HTR-8/SVneo (cell line): ENCODE results near the gene WDR27.
"Not testable (repeated sequence)": the region's sequence is repeated elsewhere in the genome, so short reads cannot be mapped to it uniquely, and the experiment has no call there.

Experiments
- DNase-seq: peaks from one replicate; pipeline ENCODE4 v3.0.0; 2011; ENCODE audit warnings: low spot score, mixed read lengths; ENCODE audit not compliant: insufficient read length
- FAIRE-seq: peaks from 2 replicates; lab custom pipeline; 2011; peaks lifted over from hg19 to GRCh38; lab: Jason Lieb, UNC

Gene WDR27

DNA sequence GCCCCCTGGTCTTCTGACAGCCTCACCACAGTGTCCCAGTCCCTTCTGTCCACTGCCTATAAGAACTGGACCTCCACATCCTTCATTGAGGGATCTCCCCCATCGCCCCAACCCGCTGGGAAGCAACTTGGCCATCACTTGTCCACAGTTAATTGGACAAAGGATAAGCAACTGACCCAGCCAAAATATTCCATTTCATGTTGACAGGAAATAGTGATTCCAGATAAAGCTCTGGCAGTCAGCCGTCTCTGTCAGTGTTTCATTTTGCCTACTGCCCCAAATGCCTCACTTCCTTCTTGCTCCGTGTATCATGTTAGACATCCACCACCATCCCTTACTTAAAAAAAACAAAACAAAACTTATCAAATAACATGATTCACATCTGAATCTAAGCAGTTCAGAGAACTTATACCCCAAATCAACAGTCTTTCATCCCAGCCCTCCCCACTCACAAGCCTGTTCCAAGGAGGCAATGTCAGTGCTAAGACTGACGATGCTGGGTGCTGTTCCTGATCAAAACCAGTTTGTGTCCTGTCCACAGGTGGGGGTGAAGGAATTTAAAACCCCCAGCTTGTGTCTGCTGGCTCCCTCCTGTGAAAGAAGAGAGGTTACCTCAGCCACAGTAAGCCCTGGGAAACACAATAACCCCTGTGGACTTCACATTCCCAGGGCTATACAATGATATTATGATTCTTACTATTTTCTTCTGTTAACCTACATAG lies 162.5 kb downstream of the WDR27 start:
- FAIRE-seq (no peak), DNase-seq (no peak)

DNA sequence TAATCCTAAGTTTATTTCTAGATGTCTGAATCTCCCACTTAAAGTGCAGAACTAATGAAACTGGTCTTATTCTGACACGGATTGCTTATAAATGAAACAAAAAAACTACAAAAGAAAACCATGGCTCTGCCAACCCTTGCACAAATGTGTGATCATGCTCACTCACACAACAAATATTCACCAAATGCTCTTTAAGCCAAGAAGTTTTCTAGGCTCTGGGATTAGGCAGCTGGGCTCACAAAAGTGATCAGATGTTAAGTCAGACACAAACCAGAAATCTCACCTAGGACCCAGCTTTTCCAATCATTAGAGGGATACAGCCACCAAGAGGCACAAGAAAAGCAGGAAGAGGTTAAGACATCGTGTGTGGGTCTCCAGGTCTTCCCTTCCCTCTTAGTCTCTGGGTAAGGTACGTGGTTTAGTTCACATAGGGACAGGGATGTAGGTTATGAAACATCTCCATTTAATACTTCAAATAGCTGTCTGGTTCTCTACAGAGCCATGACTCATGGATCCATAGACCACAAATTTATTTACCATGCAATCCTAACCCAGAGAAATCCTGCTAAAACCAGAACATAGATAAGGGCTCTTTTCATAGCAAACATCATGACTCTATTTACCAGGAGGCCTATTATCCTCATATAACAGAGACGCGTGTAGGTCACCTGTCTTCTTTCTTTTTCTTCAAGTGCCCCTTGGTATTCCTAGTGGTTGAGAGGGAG lies 165.2 kb downstream of the WDR27 start:
- DNase-seq = no peak
- no peak for FAIRE-seq

DNA sequence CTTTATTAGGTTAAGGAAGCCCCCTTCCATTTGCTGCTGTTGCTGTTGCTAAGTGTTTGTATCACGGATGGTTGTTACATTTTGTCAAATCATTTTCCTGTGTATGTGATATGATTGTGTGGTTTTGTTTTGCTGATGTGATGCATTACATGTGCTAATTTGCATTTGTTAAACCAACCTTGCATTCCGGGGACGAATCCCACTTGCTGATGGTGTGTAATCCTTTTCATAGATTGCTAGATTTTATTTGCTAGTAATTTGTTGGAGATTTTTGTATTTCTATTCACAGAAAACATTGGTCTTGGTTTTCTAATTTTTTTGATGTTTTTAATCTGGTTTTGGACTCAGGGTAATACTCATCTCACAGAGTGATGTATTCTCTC lies 167.8 kb downstream of the WDR27 start:
- no peak for DNase-seq
- FAIRE-seq = no peak

DNA sequence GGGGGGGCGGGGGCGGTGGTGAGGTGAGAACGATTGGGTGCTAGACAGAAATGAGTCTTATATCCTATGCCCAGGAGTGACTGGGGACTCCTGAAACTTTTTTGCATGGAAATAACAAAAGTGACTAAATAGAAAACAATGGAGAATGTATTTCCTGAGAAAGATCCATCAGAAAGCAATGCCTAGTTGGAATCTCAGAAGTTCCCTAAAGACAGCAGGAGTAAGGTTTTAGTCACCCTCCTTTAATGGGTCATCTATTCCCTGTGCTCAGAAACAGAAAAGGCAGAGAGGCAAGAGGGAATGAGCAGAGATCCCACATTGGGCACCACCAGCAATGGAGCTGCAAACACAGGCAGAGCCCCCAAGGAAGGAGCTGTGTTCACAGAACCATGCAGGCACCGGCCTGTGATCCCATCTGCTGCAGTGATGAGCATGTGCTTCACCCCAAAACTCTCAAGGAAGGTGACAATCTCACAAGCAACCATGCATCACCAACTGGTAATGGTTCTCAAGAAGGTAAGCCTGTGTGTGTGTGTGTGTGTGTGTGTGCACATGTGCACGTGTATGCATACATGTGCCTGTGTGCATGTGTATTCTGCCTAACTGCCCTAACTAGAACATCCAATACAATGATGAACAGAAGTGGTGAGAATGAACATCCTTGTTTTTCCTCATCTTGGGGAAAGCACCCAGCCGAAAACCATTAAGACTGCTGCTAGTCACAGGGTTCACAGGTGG lies 168.4 kb downstream of the WDR27 start:
- DNase-seq (no peak), FAIRE-seq (peak; percentile 13)

DNA sequence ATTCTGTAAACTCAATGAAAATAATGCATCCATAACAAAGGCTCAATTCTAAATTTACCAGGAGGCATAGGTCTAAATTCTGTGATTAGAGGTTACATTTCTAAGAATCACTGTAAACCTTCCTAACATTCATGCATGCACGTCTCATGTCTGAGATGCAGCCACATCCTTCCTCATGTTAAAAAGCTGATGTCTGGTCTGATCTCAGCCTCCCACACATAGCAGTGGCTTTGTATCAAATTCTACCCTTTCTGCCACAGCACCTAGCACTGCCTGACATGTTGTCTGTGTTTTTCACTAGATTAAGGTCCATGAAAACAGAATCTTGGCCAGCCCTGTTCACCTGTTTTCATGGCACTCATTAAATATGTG lies 171.1 kb downstream of the WDR27 start:
- DNase-seq = no peak
- no peak for FAIRE-seq

DNA sequence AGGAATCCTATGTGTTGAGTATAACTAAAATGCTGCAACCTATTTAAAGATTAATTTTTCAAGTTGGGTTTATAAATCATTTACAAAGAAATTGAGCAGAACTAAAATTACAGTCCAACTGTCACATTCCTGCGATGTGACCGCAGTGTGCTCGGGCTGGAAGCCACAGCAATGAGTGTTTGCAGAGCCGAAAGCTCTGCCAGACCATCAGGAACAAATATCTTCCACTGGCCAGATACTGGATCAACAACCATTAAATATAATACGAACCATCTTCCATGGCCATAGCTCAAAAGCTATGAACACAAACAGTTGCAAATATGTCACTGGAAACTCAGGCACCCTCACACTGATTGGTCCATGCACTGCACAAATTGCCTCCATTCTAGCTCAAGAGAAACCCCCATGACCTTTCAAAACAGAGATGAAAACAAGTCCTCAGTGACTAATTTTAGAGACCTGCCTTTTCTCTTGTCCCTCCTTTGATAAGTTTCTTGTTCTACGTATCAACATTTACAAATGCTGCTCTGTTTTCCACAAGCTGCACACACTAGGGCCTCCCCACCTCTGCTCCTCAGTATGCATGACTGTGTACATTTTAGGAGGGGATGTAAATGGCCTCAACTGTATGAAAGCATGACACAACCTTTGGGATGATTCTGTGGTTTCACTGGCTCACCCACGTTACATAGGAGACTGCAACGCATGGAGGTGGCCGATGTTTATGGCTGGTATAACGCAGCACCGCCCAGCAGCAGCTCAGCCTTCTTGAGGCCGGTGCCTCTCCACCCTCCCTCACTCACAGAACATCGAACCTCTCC lies 171.7 kb downstream of the WDR27 start:
- FAIRE-seq (no peak), DNase-seq (no peak)

DNA sequence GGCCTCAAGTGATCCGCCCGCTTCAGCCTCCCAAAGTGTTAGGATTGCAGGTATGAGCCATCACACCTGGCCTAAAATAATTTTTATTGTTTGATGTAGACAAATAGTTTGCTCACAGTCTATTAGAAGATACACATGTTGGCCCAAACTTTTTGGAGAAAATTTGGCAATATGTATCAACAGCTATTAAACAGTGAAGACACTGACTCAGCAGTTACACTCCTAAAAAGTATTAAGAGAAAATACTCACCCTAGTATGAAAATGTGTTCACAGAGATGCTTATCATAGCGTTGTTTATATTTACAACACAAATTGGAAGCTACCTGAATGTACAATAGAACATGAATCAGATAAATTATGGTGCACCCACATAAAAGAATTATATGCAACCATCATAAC lies 173.1 kb downstream of the WDR27 start:
- DNase-seq (no peak), FAIRE-seq (no peak)

DNA sequence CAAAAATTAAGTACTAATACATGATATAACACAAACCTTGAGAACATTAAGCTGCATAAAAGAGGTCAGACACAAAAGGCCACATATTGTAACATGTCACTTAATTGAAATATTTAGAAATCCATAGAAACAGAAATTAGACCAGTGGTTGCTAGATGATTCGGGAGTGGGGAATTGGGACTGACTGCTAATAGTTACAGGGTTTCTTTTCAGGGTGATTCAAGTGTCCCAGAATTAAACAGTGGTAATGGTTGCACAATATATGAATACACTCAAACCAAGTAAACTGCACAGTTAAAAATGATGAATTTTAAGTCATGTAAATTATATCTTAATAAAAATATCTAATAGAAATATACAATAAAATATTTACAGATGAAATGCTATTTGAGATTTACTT lies 174.5 kb downstream of the WDR27 start:
- FAIRE-seq (no peak), DNase-seq (no peak)

DNA sequence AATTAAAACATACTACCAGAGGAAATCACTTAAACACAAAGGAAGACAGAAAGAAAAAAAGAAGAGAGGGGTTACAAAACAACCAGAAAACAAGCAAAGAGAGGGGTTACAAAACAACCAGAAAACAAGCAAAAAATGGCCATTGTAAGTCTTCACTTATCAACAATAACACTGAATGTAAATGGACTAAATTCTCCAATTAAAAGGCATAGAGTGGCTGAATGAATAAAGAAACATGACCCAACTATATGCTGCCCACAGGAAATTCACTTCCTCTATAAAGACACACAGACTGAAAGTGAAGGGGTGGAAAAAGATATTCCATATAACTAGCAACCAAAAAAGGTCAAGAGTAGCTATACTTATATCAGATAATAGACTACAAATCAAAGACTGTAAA lies 180.0 kb downstream of the WDR27 start:
- FAIRE-seq = no peak
- DNase-seq = no peak

DNA sequence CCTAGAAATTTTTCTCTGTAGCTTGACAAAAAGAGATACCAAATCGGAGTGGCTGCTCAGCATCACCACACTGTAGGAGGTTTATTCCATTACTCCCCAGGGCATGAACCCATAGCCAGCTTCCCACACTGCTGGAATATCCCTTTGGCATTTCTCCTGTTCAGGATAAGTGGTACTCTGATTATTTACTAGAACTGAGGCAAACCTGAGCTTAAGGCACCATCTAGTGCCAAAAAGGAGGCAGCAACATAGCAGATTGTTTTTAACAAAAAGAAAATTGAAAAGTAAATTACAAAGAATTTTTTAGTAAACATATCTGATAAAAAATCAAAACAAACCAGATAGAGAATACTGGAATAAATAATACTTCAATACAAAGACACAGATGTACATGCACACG lies 181.7 kb downstream of the WDR27 start:
- DNase-seq (no peak), FAIRE-seq (no peak)

DNA sequence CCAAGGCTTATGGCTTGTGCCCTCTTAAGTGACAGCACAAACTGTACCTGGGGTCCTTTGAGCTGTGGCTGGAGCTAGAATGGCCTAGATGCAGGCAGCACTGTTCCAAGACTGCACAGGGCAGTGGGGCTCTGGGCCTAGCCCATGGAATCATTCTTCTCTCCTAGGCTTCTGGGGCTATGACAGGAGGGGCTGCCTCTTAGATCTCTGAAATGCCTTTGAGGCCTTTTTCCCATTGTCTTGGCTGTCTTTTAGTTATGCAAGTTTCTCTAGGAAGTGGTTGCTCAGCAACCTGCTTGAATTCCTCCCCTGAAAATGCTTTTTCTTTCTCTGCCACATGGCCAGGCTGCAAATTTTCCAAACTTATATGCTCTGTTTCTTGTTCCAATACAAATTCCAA lies 183.4 kb downstream of the WDR27 start:
- DNase-seq = no peak
- no peak for FAIRE-seq

DNA sequence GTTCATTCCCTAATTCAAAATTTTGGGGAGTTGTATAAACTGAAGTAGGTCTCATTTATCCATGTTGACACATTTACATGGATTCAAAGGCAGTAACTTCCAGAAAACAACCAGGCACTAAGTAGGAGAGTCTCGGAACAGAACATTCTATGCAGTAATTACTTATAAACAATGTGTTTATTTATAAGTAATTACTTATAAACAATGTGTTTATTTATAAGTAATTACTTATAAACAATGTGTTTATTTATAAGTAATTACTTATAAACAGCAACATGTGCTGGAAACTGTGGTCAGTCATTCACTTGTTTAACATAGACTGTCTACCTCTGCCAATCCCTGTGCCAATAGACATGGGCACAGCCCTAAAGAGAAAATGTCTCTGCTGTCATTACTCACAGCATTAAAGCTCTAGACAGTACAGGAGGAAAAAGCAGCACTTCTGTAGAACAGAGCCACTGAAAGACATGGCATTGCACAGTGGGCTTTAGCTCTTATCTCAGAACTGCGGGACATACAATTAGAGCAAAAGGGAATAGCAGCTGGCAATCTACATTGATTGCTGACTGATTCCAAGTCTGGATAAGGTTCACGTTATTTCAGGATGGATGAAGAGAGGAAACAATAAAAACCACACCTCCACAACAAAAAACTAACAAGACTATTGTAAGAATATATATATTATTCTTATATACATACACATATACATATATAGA lies 188.2 kb downstream of the WDR27 start:
- FAIRE-seq (no peak), DNase-seq (no peak)

DNA sequence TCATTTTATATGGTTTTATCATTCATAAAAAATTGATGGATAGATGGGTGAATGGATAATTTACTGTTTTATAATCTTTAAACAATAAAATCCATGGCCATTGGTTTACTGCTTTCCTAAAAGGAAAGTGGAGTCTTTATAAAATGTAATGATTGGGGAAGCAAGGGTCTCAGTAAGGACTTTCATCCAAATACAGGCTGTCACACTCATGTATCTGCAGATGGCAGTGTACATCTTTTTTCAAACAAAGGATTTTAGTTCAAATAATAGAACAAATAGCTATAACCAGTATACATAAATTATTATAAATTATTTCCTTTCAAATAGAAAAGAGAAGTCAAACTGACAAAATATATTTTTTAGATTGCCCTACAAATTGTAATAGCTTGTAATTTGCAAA lies 190.0 kb downstream of the WDR27 start:
- not testable (repeated sequence) for FAIRE-seq, DNase-seq

DNA sequence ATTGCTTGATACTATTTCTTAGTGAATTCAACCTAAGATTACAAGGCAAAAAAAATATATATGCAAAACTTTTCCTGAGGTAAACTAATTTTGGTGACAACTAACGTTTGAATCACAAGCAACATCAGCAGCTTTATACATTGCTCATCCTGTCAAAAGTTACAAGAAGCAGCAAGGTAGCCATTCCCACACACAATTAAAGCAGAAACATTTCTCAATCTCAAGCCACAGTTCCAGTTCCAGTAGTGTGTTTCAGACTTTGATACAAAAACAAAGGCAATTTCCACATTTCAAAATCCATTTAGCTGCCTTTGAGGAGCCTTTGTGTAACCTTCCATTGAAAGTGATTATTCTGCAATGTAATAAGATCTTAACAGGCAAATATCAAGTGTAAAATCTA lies 191.0 kb downstream of the WDR27 start:
- FAIRE-seq (no peak), DNase-seq (no peak)

DNA sequence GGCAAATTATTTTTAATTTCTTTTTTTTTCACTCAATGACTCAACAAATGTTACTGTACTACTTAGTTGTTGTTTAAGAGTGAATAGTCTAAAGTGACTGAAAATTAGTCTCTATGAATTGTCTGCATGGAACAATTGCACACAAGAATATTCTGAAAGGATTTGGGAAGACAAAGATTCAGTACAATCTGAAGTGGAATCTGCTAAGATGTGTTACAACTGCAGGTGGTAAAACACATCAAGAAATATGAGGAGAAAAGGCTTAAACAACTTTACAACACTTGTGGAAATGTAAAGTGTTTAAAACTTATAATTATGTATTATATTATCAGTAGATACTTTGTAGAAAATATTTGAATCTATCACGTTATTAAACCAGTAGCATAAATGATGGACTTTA lies 193.4 kb downstream of the WDR27 start:
- no peak for DNase-seq
- FAIRE-seq = no peak

DNA sequence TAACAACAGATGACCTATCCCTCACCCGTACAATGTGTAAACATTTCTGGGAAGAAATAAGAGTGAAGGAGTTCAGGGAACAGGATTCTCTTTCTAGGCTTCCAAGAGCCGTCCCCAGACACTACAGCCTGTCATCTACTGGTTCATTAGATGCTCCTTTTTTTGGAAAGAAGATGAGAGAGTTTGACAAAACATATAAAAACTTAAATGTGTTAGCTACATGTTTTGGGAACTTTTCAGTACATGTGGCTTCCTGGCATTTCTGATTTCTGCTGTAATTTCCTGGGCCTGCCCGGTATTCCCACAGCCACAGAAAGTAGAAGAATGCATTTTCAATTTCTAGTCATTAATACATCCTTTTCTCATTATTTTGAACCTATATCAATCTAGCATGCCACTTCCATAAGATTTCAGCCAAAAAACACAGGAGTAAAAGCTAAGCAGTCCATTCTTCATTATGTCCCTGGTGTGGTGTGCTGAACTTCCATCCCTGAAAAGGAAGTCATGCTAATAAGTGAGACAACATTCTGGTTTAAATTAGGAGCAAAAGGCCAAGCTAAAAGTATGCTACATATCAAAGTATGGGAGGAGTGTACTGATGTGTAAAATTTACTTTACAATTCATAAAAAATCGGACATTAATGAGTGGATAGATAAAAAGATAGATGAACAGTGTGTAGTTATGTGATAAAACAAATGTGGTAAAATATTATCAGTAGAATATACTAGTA lies 198.2 kb downstream of the WDR27 start:
- DNase-seq (no peak), FAIRE-seq (no peak)

DNA sequence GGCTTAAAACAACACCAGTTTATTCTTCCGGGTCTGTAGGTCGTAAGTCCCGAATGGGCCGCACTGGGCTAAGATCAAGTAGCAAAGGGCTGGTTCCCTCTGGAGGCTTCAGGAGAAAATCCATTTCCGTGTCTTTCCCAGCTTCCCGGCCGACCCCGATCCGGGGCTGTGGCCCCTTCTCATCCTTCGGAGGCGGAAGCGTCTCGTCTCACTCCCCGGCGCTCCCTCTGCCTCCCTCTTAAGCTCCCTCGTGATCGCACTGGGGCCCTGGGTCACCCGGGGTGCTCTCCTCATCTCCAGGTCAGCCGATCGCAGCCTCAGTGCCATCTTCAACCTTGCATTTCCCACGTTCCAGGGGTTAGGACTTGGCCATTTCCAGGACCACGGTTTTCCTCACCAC lies 199.4 kb downstream of the WDR27 start:
- FAIRE-seq = no peak
- no peak for DNase-seq

DNA sequence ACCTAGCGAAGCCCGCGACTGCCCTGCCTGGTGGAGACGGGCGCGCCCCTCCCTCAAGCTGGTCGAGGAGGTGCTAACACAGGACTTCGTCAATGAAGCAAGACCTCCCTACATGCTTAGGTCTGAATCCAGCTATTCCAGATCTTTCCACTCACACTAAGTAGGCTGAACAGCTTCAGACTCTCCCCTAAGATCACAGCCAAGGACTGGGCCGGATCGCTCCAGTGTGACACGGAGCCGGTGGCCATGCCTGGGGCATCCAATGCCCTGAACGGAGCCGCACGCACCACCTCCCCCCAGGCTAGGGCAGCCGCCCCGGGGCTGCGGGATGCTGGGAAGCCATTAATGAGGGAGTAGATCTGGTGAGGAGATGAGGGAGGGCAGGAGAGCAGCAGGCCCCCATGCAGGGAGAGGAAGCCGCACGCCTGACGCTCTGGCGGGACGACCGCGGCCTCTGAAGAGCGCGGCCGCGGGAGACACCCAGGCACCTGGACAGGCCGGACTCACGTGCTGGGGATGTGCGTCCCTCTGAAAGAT lies 200.0 kb downstream of the WDR27 start:
- DNase-seq (no peak), FAIRE-seq (no peak)

DNA sequence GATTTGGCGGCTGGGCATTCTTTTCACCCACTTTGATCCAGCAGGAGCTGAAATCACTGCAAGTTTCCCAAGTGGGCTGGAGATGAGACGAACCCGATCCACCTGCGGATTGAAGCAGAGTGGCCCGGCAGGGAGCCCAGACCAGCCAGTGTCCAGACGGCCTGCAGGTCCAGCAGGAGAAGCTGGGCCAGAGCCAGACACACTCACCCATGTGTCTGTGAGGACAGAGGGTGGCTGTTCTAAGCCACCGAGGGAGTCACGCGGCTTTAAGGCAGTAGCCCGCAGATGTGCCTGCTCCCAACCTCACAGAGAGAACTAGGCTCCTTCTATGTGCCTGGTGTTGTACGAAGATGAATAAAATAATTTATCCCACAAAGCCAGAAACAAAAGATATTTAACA lies 200.7 kb downstream of the WDR27 start:
- no peak for FAIRE-seq
- DNase-seq = no peak
